NCI-H1436 (cell line): ENCODE results near the gene CCDC61.
A peak's percentile ranks its signal among the peaks of the same experiment; 100 is the strongest.

ENCODE experiments used
- DNase-seq: peaks from one replicate; lab custom pipeline; 2025; lab: John Stamatoyannopoulos, UW

The CCDC61 gene

DNA sequence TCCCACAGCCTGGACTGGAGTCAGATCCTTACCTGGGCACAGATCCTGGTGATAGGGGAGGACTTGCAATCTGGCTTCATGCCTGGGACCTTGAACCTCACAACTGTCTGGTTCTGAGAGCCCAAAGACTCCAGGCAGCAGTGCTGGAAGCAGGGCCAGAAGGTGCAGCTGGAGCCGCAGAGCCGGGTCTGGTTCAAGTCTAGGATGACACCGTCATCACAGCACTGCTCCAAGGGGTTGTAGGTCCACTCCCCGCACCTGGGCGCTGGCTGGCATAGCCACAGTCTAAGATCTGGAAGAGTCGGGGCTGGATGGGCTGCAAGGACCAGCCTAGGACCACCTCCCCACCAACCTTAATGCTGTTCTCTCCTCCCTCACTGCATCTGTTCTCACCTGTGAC, 44.9 kb downstream of the CCDC61 start:
- DNase-seq = no peak

DNA sequence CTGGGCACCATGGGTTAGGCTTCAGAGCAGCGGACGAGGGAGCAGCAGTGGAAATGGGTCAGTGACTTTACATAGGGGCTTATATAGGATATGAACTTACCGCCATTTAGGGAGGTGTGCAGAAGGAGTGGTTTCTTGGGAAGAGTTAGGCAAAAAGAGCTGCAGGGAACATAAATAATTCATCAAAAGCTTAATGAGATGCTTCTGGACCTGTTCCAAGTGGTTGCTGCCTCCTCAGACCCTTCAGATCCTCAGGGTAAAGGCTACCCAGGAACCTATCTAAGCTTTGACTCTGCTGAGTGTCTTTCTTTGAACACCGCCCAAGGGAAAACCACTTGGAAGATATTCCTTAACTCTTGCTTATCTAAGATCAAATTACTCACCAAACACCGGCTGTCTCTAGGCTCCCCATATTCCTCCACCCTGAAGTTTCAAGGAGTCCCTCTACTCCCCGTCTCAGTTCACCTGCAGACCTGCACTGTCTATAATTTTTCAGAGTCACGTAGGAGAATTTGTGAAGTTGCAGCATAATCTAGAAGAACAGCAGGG, 45.8 kb downstream of the CCDC61 start, which contains the start of gene IGFL4:
Gene IGFL4, minus strand, starts transcription at position 51 of the 549 bp plus-strand sequence. Its CDS starts 40 bp downstream, at position 11.
- DNase-seq = peak; percentile 28

DNA sequence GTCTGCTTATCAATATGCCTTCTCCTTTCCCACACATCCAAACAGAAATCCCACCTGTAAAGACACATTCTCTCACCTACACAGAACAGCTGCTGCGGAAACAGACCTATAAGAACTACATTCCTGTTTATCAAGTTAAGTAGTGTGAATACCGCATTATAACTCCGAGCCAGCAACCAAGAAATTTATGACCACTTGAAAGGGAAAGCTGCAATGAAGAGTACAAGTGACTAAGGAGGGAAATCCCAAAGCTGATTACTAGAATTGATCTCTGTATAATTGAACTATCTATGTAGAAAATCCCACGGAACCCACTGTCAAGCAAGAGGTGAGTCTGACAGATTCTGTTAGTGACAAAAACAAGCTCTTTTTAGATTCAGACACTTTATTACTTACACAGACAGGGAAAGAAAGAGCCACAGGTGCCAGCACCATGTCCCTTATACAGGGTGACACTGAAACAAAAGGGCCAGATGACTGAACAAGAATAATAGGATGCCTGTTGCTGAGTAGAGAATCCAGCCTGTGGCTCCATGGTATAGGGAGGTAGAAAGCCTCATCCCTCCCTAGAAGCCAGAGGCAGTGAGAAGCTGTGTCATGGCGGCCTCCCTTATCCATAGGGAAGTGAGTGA, 47.1 kb downstream of the CCDC61 start:
- no peak for DNase-seq

DNA sequence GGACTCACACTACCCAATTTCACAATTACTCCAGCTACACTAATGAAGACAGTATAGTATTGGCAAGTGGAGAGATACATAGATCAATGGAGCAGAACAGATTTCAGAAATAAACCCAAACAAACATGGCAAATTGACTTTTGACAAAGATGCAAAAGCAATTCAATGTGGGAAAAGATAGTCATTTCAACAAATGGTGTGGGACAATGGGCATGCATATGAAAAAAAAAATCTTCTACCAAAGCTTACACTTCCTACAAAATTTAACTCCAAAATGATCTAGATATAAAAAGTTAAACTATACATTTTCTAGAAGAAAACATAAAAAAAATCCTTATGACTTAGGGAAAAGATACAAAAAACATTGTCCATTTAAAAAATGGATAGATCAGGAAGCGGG, 48.3 kb downstream of the CCDC61 start:
- DNase-seq = no peak

DNA sequence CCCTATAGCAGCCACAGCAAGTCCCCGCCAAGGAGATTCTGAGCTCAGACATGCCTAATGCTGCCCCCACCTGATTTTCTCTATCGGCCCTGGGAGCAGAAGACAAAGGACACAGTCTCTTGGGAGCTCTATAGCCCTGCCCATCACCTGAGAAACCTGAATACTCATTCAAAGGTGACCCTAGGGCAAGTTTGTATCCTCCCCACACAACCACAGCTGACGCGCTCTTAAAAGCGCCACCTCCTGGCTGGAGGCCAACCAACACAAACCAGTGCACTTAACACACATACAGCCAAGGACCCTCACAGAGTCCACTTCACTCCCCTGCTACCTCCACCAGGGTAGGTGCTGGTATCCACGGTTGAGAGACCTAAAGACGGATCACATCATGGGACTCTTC, 54.3 kb downstream of the CCDC61 start:
- no peak for DNase-seq

DNA sequence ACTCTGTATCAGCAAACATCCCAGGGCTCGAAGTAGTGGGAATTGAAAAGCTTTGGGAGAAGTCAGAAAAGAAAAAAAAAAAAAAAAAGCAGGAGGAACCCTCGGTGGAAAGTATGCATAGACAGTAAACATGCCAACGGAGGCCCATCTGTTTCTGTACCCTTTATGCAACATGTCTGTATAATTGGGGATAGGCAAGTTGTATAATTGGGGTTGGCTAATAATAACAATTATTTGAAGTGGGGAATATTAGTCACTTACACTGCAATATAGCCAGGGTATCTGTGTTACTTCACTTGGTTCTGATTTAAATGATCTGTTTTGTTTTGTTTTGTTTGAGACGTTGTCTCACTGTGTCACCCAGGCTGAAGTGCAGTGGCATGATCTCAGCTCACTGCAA, 57.6 kb downstream of the CCDC61 start:
- DNase-seq = no peak

DNA sequence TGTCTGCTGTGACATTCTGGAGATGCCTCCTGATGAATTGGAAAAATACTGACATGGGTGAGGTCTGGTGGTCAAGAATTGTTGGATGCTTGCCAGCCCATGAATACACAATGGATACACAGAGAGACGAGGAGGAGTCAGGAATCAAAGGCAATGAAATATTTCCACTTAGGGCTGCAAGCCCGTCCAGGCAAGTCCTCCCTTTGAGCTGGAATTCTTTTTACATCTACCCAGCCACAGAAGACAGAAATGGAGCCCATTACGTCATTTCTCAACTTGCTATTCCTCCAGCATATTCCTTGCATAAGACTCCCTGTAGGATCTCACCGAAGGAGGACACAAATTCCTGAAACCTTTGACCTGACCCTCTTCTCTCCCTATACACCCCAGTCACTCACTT, 61.3 kb downstream of the CCDC61 start:
- no peak for DNase-seq

DNA sequence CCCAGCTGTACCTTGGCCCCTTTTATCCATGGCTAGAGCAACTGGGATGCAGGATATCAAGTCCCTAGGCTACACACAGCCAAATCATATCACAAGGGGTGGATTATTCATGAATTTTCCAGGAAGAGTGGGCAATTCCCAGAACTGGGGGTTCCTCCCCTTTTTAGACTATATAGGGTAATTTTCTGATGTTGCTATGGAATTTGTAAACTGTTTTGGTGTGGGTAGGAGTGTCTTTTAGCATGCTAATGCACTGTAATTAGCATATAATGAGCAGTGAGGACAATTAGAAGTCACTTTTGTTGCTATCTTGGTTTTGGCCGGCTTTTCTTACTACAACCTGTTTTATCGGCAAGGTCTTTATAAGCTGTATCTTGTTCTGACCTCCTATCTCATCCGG, 63.5 kb downstream of the CCDC61 start:
- no peak for DNase-seq

DNA sequence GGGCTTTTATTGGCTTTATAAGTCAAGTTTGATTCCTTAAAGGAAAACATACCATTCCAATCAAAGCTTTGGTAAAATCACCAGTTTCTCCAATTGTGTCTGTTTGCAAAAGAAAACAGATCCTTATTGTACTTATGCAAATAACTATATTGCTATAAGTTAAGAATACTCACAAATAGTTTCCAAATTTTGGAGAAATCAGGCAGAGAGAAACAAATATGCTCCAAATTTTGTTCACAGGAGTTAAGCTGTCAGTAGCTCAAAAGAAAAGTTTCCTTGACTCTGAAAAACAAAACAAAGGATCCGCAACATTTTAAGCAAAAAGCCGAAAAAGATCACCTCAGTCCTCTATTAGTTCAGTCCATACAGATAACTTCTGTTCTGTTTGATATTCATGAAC, 64.7 kb downstream of the CCDC61 start:
- DNase-seq = no peak

DNA sequence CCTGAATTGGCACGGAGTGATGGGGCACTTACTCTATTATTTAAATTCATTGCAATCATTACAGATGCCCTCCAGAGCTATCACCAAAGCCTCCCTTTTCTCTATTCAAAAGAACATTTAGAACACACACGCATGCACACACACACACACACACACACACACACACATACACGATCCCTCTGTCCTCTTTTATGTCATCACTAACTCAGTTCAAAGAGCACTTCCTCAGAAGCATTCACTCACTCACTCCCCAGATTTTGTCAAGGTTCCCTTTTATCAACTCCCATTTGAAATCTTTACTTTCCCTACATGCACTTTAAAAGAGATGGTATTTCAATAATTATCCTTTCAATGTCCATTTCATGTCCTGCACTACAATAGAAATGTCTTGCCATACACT, 67.9 kb downstream of the CCDC61 start:
- no peak for DNase-seq

DNA sequence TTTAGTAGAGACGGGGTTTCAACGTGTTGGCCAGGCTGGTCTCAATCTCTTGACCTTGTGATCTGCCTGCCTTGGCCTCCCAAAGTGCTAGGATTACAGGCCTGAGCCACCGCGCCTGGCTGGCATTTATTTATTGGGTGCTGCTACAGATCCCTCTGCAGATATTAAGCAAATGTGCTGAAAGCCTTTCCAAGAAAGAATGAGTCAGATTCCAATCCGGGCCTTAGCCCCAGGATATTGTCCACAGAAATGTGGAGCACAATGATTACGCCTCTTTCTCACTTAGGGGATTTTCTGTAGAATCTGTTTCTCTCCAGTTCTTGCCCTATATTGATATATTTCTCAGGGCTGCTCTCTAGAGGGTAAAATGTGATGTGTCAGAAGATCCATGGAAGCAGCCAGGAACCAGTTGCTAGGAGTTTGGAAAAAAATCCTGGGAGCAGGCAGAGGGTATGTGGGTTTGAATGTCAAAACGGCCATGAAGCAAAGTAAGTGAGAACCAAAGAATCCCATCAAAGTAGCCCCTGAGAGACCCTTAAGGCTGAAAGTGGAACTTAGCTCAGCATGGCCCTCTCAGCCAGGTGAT, 70.3 kb downstream of the CCDC61 start:
- no peak for DNase-seq

DNA sequence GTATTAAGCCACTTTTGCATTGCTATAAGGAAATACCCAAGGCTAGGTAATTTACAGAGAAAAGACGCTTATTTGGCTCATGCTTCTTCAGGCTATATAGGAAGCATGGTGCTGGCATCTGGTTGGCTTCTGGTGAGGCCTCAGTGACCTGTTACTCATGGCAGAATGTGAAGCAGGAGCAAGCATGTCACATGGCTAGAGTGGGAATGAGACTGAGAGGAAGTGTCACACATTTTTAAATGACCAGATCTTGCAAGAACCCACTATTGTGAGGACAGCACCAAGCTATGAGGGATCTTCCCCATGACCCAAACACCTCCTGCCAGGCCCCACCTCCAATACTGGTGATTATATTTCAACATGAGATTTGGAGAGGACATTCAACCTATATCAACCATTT, 71.2 kb downstream of the CCDC61 start:
- no peak for DNase-seq

DNA sequence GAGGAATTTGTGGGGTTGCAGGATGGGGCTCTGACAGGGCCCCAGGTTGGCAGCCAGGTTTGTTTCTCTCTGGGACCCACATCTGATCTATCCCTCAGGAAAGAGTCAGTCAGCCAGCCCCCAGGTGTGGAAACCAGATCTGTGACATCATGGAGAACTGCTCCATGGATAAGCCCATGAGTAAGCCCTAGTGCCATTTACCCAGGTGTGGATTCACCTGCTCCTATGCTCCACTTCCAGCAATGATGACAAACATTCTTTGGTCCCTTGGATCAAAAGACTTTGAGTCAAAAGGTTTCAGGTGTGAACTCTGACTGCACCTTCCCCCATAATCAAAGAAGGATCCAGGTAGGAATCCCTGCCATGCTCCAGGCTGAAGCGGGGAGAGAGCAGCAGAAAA, 72.4 kb downstream of the CCDC61 start:
- no peak for DNase-seq
